ENCODE data around the gene RHOXF1.
"Not testable (repeated sequence)": the region's sequence is repeated elsewhere in the genome, so short reads cannot be mapped to it uniquely, and the experiment has no call there.

RHOXF1 gene

GRCh38 chrX:120090208-120090607 is 25.5 kb downstream of the RHOXF1 start:
- TF ChIP-seq CTCF (conservative IDR thresholded peaks at IDR 0.05) = no peak
- H3K27ac ChIP-seq = no peak overlapping the region

- TF ChIP-seq CTCF (conservative IDR thresholded peaks at IDR 0.05) = no peak
- H3K27ac ChIP-seq = no peak overlapping the region
Measured at GRCh38 chrX:120087289-120088017, 28.3 kb downstream of the RHOXF1 start.

GRCh38 chrX:120085553-120086185 is 30.0 kb downstream of the RHOXF1 start:
- H3K27ac ChIP-seq = not testable (repeated sequence)

- H3K27ac ChIP-seq = not testable (repeated sequence)
Measured at GRCh38 chrX:120077590-120077989, 38.1 kb downstream of the RHOXF1 start, which contains the start of gene RHOXF2B. Gene RHOXF2B (minus strand): TSS chrX:120077690. CDS start chrX:120077552, 138 bp downstream.

GRCh38 chrX:120066169-120066568 is 49.5 kb downstream of the RHOXF1 start:
- not testable (repeated sequence) for H3K27ac ChIP-seq
